GM21528 (cell line): ENCODE data around the gene GRN.
"Not testable (repeated sequence)": the region's sequence is repeated elsewhere in the genome, so short reads cannot be mapped to it uniquely, and the experiment has no call there.

Experiments
- ATAC-seq: cut with Tn5 transposase; IDR thresholded peaks from one replicate; pipeline ENCODE4 v1.9.1; 2021; ENCODE audit warnings: mild to moderate bottlenecking, moderate library complexity; ENCODE audit not compliant: unreplicated experiment, low FRiP score

The GRN gene

GRCh38 chr17:44359458-44360143 is 14.5 kb downstream of the GRN start:
- no peak for ATAC-seq

GRCh38 chr17:44360144-44360533 is 15.0 kb downstream of the GRN start:
- ATAC-seq = no peak

- no peak for ATAC-seq
These were observed 15.7 kb downstream of the GRN start for GRCh38 chr17:44360826-44361225.

- no peak for ATAC-seq
These were observed 16.5 kb downstream of the GRN start for GRCh38 chr17:44361292-44362260.

- ATAC-seq = no peak
These were observed 17.4 kb downstream of the GRN start for GRCh38 chr17:44362459-44362948.

GRCh38 chr17:44362949-44363612 is 18.0 kb downstream of the GRN start:
- ATAC-seq = no peak

GRCh38 chr17:44363613-44364159 is 18.6 kb downstream of the GRN start, which contains the start of gene FAM171A2:
FAM171A2 (minus strand) TSS chr17:44363853; CDS start chr17:44363714, 139 bp downstream.
- no peak for ATAC-seq

GRCh38 chr17:44365051-44365450 is 19.9 kb downstream of the GRN start:
- not testable (repeated sequence) for ATAC-seq

- ATAC-seq = no peak
These were observed 22.3 kb downstream of the GRN start for GRCh38 chr17:44367231-44367979.

GRCh38 chr17:44368391-44369243 is 23.5 kb downstream of the GRN start:
- ATAC-seq = not testable (repeated sequence)

GRCh38 chr17:44369414-44370023 is 24.4 kb downstream of the GRN start:
- ATAC-seq = not testable (repeated sequence)

GRCh38 chr17:44372036-44372435 is 26.9 kb downstream of the GRN start:
- ATAC-seq = no peak

- ATAC-seq = no peak
These were observed 29.4 kb downstream of the GRN start for GRCh38 chr17:44374306-44375195.

GRCh38 chr17:44375196-44376017 is 30.3 kb downstream of the GRN start:
- no peak for ATAC-seq

- no peak for ATAC-seq
These were observed 31.0 kb downstream of the GRN start for GRCh38 chr17:44376124-44376523.

GRCh38 chr17:44376779-44377178 is 31.7 kb downstream of the GRN start:
- no peak for ATAC-seq
